Liver (tissue), 9 donors: ENCODE data around the gene CACNA1C. TPM values are rescaled to one million over a fixed set of nuclear protein-coding genes. Genes with fewer than 3 reads are reported as not detected.

Experiments
- DNase-seq: peaks from one replicate; pipeline ENCODE4 v3.0.0-alpha.2; 2017; ENCODE audit warnings: low spot score
- H3K27ac ChIP-seq, 2 donors: one replicate each; pipeline ENCODE4 v1.7.0; 2013; ENCODE audit warnings: inconsistent platforms in 2 of 2, low read length in 2 of 2, control low read depth in 1 of 2, low read depth in 1 of 2, mild to moderate bottlenecking in 1 of 2
- H3K27me3 ChIP-seq, 4 donors: one replicate each; pipeline versions ENCODE4 v1.6.1 to v1.7.0; 2013; ENCODE audit warnings: low read length in 3 of 4, inconsistent platforms in 1 of 4, mild to moderate bottlenecking in 1 of 4, moderate library complexity in 1 of 4; ENCODE audit not compliant: control insufficient read depth in 4 of 4, insufficient read depth in 4 of 4
- H3K36me3 ChIP-seq, 4 donors: one replicate each; pipeline versions ENCODE4 v1.6.1 to v1.7.0; 2013; ENCODE audit warnings: low read length in 3 of 4, mild to moderate bottlenecking in 3 of 4, low read depth in 1 of 4, moderate library complexity in 1 of 4; ENCODE audit not compliant: control insufficient read depth in 4 of 4, insufficient read depth in 3 of 4
- H3K4me1 ChIP-seq, 4 donors: one replicate each; pipeline versions ENCODE4 v1.6.1 to v1.7.0; 2013; ENCODE audit warnings: low read length in 3 of 4, mild to moderate bottlenecking in 3 of 4, moderate library complexity in 1 of 4; ENCODE audit not compliant: control insufficient read depth in 4 of 4, insufficient read depth in 4 of 4
- H3K4me3 ChIP-seq, 3 donors: one replicate each; pipeline versions ENCODE4 v1.6.1 to v1.7.0; 2013; ENCODE audit warnings: low read length in 3 of 3, control low read depth in 1 of 3, low read depth in 1 of 3, mild to moderate bottlenecking in 1 of 3
- H3K9ac ChIP-seq, 2 donors: one replicate each; pipeline ENCODE4 v1.7.0; 2013; ENCODE audit warnings: low read length in 2 of 2, mild to moderate bottlenecking in 2 of 2, moderate library complexity in 2 of 2, control low read depth in 1 of 2, low read depth in 1 of 2
- H3K9me3 ChIP-seq, 4 donors: one replicate each; pipeline versions ENCODE4 v1.6.1 to v1.7.0; 2013; ENCODE audit warnings: low read length in 3 of 4; ENCODE audit not compliant: control insufficient read depth in 4 of 4
- CTCF ChIP-seq: fragments of 150-350 bp; IDR thresholded peaks from 2 replicates; pipeline ENCODE4 v1.5.1; 2017; ENCODE audit warnings: improper control_type of control experiment, low read depth, low read length; ENCODE audit not compliant: missing input control
- EGR1 ChIP-seq, 2 donors: IDR thresholded peaks; 2 replicates each; pipeline ENCODE4 v1.6.1; 2016 to 2018; ENCODE audit warnings: antibody characterized with exemption in 2 of 2, low read depth in 2 of 2
- FOXA1 ChIP-seq: IDR thresholded peaks from 2 replicates; pipeline ENCODE4 v1.6.1; 2016; ENCODE audit warnings: antibody characterized with exemption
- FOXA2 ChIP-seq: IDR thresholded peaks from 2 replicates; pipeline ENCODE4 v1.6.1; 2016; ENCODE audit warnings: antibody characterized with exemption
- GABPA ChIP-seq, 2 donors: IDR thresholded peaks in 1 of 2; conservative IDR thresholded peaks in 1 of 2; 2 replicates each; pipeline ENCODE4 v1.6.1; 2016; ENCODE audit warnings: antibody characterized with exemption in 2 of 2, mild to moderate bottlenecking in 1 of 2, moderate library complexity in 1 of 2
- HNF4A ChIP-seq, 2 donors: conservative IDR thresholded peaks; 2 replicates each; pipeline ENCODE4 v1.6.1; 2016; ENCODE audit warnings: antibody characterized with exemption in 2 of 2, mild to moderate bottlenecking in 2 of 2
- HNF4G ChIP-seq: IDR thresholded peaks from 2 replicates; pipeline ENCODE4 v1.6.1; 2016; ENCODE audit warnings: antibody characterized with exemption
- JUND ChIP-seq, 2 donors: IDR thresholded peaks; 2 replicates each; pipeline ENCODE4 v1.6.1; 2016; ENCODE audit warnings: antibody characterized with exemption in 2 of 2
- MAX ChIP-seq: IDR thresholded peaks from 2 replicates; pipeline ENCODE4 v1.6.1; 2016; ENCODE audit warnings: antibody characterized with exemption
- NR2F2 ChIP-seq: IDR thresholded peaks from 2 replicates; pipeline ENCODE4 v1.6.1; 2016; ENCODE audit warnings: antibody characterized with exemption
- RAD21 ChIP-seq, 2 donors: IDR thresholded peaks; 2 replicates each; pipeline ENCODE4 v1.6.1; 2016; ENCODE audit warnings: antibody characterized with exemption in 2 of 2, mild to moderate bottlenecking in 2 of 2
- REST ChIP-seq: IDR thresholded peaks from 2 replicates; pipeline ENCODE4 v1.6.1; 2016; ENCODE audit warnings: antibody characterized with exemption, mild to moderate bottlenecking
- RXRA ChIP-seq, 2 donors: IDR thresholded peaks; 2 replicates each; pipeline ENCODE4 v1.6.1; 2017 to 2018; ENCODE audit warnings: antibody characterized with exemption in 2 of 2, mild to moderate bottlenecking in 1 of 2
- SP1 ChIP-seq: IDR thresholded peaks from 2 replicates; pipeline ENCODE4 v1.6.1; 2018; ENCODE audit warnings: antibody characterized with exemption, mild to moderate bottlenecking
- TAF1 ChIP-seq: conservative IDR thresholded peaks from 2 replicates; pipeline ENCODE4 v1.6.1; 2016; ENCODE audit warnings: antibody characterized with exemption, mild to moderate bottlenecking
- YY1 ChIP-seq: IDR thresholded peaks from 2 replicates; pipeline ENCODE4 v1.6.1; 2016; ENCODE audit warnings: antibody characterized with exemption, mild to moderate bottlenecking
- WGBS: extraction: QIAGEN DNeasy Blood & Tissue Kit; methylation state at CpG from one replicate; pipeline ENCODE4 v1.1.7; 2013; 5-methylcytosine and 5-hydroxymethylcytosine counted together
- polyA plus RNA-seq, 2 donors: library from polyadenylated mRNA; stranded (reverse) in 1 of 2; unstranded in 1 of 2; fragments of 200-250 nt in 1 of 2; fragments of >200 nt in 1 of 2; fragmentation: Nextera tagmentation in 1 of 2; extraction: Ambion mirVana in 1 of 2; gene quantifications; one replicate each; pipeline versions ENCODE4 v1.2.1 to v1.2.3, GENCODE V29; 2013 to 2015
- total RNA-seq, 2 donors: library from RNA; depleted of rRNA; stranded (reverse); fragments of >200 nt; gene quantifications; one replicate each; pipeline ENCODE4 v1.2.3, GENCODE V29; 2014
- TF ChIP-seq, protein P1 (sequence below): IDR thresholded peaks from 2 replicates; pipeline ENCODE4 v1.6.1; 2016; ENCODE audit warnings: antibody characterized with exemption
- TF ChIP-seq, protein P2 (sequence below): IDR thresholded peaks from 2 replicates; pipeline ENCODE4 v1.6.1; 2016; ENCODE audit warnings: antibody characterized with exemption
- donor health status: healthy.
- donor health status: healthy.
- donor health status: healthy.
- donor health status: healthy.
- donor health status: healthy.

CACNA1C gene
- total and polyA plus RNA-seq, 4 donors = 0.23 to 1.9 (median 0.41) TPM

DNA sequence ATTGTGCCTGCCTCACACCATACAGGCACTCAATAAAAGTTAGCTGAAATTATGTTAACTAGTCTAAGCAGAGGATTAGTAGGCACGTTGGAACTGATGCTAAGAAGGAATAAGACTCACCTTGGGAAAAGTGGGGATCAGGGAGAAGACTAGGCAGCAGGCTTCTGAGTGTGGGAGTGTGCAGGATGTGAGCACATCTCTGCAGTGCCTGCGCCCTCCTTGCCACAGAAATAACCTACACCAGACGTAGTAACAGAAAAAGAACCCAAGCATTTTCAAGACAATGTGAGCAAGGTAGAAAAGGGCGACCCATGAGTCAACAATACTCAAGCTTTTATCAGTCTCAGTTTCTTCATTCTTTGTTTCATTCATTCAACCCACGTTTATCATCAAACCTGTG, 113.9 kb downstream of the CACNA1C start:
- no peaks in the 10 kb centered on the region for H3K27me3 ChIP-seq
- H3K27ac ChIP-seq = no peak overlapping the region
- no peak for TF ChIP-seq NR2F2
- no peak for TF ChIP-seq REST
- TF ChIP-seq YY1 = no peak
- TF ChIP-seq, protein P1, sequence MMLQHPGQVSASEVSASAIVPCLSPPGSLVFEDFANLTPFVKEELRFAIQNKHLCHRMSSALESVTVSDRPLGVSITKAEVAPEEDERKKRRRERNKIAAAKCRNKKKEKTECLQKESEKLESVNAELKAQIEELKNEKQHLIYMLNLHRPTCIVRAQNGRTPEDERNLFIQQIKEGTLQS = no peak
- TF ChIP-seq RAD21 (IDR thresholded peaks at IDR 0.05) = no peak
- TF ChIP-seq FOXA2 = no peak
- no peak for TF ChIP-seq SP1
- TF ChIP-seq EGR1 (IDR thresholded peaks at IDR 0.05; ENCODE audit: low read depth in 2 of 2) = no peak
- no peak for TF ChIP-seq FOXA1
- no peak for TF ChIP-seq JUND (IDR thresholded peaks at IDR 0.05)
- no peak for TF ChIP-seq GABPA (IDR thresholded peaks at IDR 0.05 in 1 of 2, conservative IDR thresholded peaks at IDR 0.05 in 1 of 2)
- no peak for TF ChIP-seq HNF4A (conservative IDR thresholded peaks at IDR 0.05)
- no peak for TF ChIP-seq MAX
- TF ChIP-seq RXRA (IDR thresholded peaks at IDR 0.05) = no peak
- TF ChIP-seq, protein P2, sequence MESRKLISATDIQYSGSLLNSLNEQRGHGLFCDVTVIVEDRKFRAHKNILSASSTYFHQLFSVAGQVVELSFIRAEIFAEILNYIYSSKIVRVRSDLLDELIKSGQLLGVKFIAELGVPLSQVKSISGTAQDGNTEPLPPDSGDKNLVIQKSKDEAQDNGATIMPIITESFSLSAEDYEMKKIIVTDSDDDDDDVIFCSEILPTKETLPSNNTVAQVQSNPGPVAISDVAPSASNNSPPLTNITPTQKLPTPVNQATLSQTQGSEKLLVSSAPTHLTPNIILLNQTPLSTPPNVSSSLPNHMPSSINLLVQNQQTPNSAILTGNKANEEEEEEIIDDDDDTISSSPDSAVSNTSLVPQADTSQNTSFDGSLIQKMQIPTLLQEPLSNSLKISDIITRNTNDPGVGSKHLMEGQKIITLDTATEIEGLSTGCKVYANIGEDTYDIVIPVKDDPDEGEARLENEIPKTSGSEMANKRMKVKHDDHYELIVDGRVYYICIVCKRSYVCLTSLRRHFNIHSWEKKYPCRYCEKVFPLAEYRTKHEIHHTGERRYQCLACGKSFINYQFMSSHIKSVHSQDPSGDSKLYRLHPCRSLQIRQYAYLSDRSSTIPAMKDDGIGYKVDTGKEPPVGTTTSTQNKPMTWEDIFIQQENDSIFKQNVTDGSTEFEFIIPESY = no peak
- TF ChIP-seq TAF1 = no peak
- WGBS = 82% methylated on average over 5 of the region's 5 CpGs
- H3K9me3 ChIP-seq = peaks cover 0 to 7% (median 2%) of the 10 kb centered on the region in 4 donors
- H3K4me3 ChIP-seq = no peak overlapping the region
- peaks cover 2 to 20% (median 9%) of the 10 kb centered on the region in 4 donors for H3K4me1 ChIP-seq
- H3K36me3 ChIP-seq = no peaks in the 10 kb centered on the region
- no peak overlapping the region for H3K9ac ChIP-seq
- no peak for DNase-seq

GRCh38 chr12:2167231-2167630, 114.4 kb downstream of the CACNA1C start:
- no peaks in the 10 kb centered on the region for H3K27me3 ChIP-seq
- no peak overlapping the region for H3K9ac ChIP-seq
- H3K4me3 ChIP-seq = no peak overlapping the region
- no peaks in the 10 kb centered on the region for H3K36me3 ChIP-seq
- peaks cover 2 to 20% (median 9%) of the 10 kb centered on the region in 4 donors for H3K4me1 ChIP-seq
- DNase-seq = no peak
- H3K27ac ChIP-seq = no peak overlapping the region
- H3K9me3 ChIP-seq = peaks cover 0 to 7% (median 2%) of the 10 kb centered on the region in 4 donors
- TF ChIP-seq RXRA (IDR thresholded peaks at IDR 0.05) (no peak), SP1 (no peak), HNF4G (no peak), EGR1 (IDR thresholded peaks at IDR 0.05; ENCODE audit: low read depth in 2 of 2) (no peak), HNF4A (conservative IDR thresholded peaks at IDR 0.05) (no peak), RAD21 (IDR thresholded peaks at IDR 0.05) (no peak), TAF1 (no peak), CTCF (no peak), GABPA (IDR thresholded peaks at IDR 0.05 in 1 of 2, conservative IDR thresholded peaks at IDR 0.05 in 1 of 2) (no peak), MAX (no peak), NR2F2 (no peak), YY1 (no peak), FOXA1 (no peak)
- TF ChIP-seq, protein P1 = no peak
- TF ChIP-seq, protein P2 = no peak
